Measurements from ENCODE around the gene FERMT2.
A peak's percentile ranks its signal among the peaks of the same experiment; 100 is the strongest.
"Not testable (repeated sequence)": the region's sequence is repeated elsewhere in the genome, so short reads cannot be mapped to it uniquely, and the experiment has no call there.

Gene FERMT2

DNA sequence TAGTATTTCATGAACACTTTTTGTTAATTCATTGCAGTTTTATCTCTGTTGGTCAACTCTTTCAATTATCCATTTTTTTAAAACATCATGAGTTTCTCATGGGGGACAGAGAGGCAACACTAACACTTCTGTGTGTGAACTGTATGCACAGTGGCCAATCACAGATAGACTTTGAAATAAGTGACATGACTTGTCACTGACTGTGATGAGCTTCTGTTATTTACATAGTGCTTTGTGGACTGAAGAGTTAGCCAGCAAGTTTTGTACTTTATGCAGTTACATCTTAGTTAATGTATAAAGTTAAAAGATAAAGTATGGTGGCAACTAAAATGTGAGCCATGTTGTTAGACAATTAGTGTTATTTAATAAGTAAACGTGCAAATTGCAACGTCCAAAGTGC, 16.1 kb downstream of the FERMT2 start:
- TF ChIP-seq, protein P1, sequence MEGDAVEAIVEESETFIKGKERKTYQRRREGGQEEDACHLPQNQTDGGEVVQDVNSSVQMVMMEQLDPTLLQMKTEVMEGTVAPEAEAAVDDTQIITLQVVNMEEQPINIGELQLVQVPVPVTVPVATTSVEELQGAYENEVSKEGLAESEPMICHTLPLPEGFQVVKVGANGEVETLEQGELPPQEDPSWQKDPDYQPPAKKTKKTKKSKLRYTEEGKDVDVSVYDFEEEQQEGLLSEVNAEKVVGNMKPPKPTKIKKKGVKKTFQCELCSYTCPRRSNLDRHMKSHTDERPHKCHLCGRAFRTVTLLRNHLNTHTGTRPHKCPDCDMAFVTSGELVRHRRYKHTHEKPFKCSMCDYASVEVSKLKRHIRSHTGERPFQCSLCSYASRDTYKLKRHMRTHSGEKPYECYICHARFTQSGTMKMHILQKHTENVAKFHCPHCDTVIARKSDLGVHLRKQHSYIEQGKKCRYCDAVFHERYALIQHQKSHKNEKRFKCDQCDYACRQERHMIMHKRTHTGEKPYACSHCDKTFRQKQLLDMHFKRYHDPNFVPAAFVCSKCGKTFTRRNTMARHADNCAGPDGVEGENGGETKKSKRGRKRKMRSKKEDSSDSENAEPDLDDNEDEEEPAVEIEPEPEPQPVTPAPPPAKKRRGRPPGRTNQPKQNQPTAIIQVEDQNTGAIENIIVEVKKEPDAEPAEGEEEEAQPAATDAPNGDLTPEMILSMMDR (IDR thresholded peaks at IDR 0.05; ENCODE audit: extremely low read depth, insufficient read depth, missing control alignments): no peak
- in situ Hi-C loops (cut with MboI; ENCODE audit: low pct_unique_long_range_greater_than_20kb, low sequenced_read_pairs, unreplicated experiment): no loop called here
- DNase-seq (ENCODE audit: low spot score): no peak

DNA sequence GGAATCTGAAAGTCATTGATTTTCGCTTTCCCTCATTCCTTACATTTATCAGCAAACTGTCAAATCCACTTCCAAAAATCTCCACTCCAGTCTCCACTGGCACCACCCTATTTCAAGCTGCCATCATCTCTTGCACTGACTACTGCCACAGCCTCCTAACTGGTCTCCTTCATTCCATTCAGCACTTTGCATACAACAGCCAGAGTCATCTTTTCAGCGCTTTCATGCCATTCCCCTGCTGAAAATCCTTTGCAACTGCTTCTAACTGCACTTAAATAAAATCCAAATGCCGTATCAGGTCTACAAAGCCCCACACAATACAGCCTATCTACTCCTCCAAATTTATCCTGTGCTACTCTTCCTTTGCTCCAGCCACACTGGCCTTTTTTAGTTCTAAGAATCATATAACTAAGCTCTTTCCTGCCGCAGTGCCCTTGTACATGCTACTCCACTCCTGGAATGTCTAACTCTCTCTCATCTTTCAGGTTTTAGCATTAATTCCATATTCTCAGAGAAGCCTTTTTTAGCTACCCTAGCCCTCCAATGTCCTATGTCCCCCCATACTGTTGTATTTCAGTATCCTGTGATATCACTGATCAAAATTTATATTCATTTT, 21.6 kb downstream of the FERMT2 start:
- no peak for DNase-seq (ENCODE audit: low spot score)
- TF ChIP-seq, protein P1 (IDR thresholded peaks at IDR 0.05; ENCODE audit: extremely low read depth, insufficient read depth, missing control alignments): no peak
- in situ Hi-C loops (cut with MboI; ENCODE audit: low pct_unique_long_range_greater_than_20kb, low sequenced_read_pairs, unreplicated experiment): no loop called here

DNA sequence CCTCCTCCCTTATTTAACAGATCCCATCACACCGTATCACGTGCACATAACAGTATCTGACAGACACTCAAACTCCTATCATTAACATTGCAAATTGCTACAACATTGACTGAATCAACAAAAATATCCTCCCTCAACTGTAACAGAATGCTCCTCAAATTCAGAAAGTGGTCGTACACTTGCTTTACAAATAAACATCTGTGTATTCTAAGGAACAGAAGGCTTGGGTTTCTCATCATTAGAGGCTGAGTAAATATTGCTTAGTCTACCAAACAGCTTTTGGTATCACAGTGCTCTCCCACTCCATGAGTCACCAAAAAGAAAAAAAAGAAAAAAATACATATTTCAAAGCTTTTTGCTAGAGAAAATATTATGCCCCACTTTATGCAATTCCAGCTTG, 23.9 kb downstream of the FERMT2 start:
- TF ChIP-seq, protein P1 (IDR thresholded peaks at IDR 0.05; ENCODE audit: extremely low read depth, insufficient read depth, missing control alignments): no peak
- in situ Hi-C loops (cut with MboI; ENCODE audit: low pct_unique_long_range_greater_than_20kb, low sequenced_read_pairs, unreplicated experiment): no loop called here
- no peak for DNase-seq (ENCODE audit: low spot score)

DNA sequence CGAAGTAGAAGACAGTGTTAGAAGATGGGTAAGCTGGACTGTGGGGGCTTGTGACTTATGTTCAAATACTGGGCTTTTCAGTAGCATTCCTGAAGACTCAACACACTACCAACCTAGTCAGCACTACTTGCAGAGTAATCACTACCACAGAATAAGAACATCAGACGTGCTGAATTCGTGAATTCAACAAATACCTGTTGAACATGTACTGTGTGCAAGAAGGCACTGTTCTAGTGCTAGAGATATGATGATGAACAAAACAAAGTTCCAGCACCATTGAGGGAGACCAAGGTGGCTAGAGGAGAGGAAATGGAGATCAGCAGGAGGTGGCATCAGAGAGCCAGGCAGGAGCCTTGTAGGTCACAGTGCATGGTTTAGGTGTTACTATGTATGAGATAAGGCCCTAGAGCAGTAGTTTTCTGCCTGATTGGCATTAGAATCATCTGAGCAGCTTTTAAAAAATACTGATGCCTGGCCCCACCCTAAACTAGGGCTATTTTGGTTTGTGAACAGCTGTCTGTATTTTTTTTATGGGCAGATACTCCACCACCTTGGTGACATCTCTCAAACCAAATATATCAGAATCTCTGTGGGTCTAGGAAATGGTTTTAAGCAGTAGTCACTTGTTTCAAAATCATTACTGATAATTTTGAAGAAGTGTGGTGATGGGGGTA, 26.8 kb downstream of the FERMT2 start:
- TF ChIP-seq, protein P1 (IDR thresholded peaks at IDR 0.05; ENCODE audit: extremely low read depth, insufficient read depth, missing control alignments): peak; percentile 24
- in situ Hi-C loops (cut with MboI; ENCODE audit: low pct_unique_long_range_greater_than_20kb, low sequenced_read_pairs, unreplicated experiment): no loop called here

DNA sequence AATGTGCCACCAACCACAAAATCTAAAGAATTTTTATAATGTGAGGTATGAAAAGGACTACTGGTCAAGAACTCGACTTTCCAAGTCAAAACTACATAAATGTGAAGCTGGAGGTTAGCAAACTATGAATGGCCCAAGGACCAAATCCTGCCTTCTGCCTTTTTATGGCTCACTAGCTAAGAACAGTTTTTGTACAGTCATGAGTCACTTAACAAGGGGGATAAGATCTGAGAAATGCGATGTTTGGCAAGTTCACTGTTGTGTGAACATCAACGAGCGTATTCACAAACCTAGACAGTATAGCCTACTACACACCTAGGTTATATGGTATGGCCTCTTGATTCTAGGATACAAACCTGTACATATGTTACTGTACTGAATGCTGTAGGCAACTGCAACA, 28.2 kb downstream of the FERMT2 start:
- in situ Hi-C loops (cut with MboI; ENCODE audit: low pct_unique_long_range_greater_than_20kb, low sequenced_read_pairs, unreplicated experiment): no loop called here
- no peak for DNase-seq (ENCODE audit: low spot score)
- TF ChIP-seq, protein P1 (IDR thresholded peaks at IDR 0.05; ENCODE audit: extremely low read depth, insufficient read depth, missing control alignments): no peak

More for the DNA sequence above, 26.8 kb downstream of the FERMT2 start:
- DNase-seq (ENCODE audit: low spot score): no peak

DNA sequence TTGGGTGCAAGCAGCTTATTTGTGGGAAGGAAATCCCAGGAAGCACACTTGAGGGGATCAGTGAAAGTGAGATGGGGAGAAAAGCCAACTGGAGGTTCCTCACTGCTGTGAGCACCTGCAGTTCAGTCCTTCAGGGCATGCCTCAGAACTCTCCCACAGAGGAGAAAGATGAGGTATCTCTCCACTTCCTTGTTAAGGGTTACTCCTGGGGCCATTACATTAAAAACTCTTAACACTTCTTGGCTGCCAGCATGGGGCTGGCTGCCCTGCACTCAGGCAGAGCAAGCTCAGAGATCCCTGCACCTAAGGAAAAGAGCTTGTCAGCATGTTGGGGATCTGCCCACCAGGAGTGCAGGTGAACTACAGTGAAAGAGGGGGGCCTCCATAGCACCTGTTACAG, 28.8 kb downstream of the FERMT2 start:
- no peak for DNase-seq (ENCODE audit: low spot score)
- in situ Hi-C loops (cut with MboI; ENCODE audit: low pct_unique_long_range_greater_than_20kb, low sequenced_read_pairs, unreplicated experiment): no loop called here
- TF ChIP-seq, protein P1 (IDR thresholded peaks at IDR 0.05; ENCODE audit: extremely low read depth, insufficient read depth, missing control alignments): no peak

DNA sequence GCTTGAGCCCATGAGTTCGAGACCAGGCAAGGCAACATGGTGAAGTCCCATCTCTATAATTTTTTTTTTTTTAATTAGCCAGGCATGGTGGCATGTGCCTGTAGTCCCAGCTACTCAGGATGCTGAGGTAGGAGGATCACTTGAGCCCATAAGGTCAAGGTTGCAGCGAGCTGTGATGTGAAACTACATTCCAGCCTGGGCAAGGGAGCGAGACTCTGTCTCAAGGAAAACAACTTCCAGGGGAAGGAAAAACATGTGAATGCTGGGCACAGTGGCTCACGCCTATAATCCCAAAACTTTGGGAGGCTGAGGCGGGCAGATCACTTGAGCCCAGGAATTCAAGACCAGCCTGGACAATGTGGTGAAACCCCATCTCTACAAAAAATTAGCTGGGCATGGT, 30.4 kb downstream of the FERMT2 start:
- in situ Hi-C loops (cut with MboI; ENCODE audit: low pct_unique_long_range_greater_than_20kb, low sequenced_read_pairs, unreplicated experiment): not testable (repeated sequence)

More for the DNA sequence above, 30.4 kb downstream of the FERMT2 start:
- not testable (repeated sequence) for DNase-seq (ENCODE audit: low spot score)
